ENCODE data around the gene NEUROD2. TPM values are rescaled to one million over a fixed set of nuclear protein-coding genes. Genes with fewer than 3 reads are reported as not detected.

The NEUROD2 gene
- total RNA-seq, 1 donor from 2014 or later = not detected

GRCh38 chr17:39581759-39582085 is 26.0 kb downstream of the NEUROD2 start:
- Mint-ChIP-seq H3K4me3 (ENCODE audit: unreplicated experiment) (no peak overlapping the region), H3K9me3 (ENCODE audit: unreplicated experiment) (peaks cover 3% of the 10 kb centered on the region), H3K36me3 (ENCODE audit: low read depth, unreplicated experiment) (peaks cover 2% of the 10 kb centered on the region), H3K4me1 (ENCODE audit: low read depth, unreplicated experiment) (no peaks in the 10 kb centered on the region), H3K27me3 (ENCODE audit: low read depth, unreplicated experiment) (peaks cover 50% of the 10 kb centered on the region), H3K27ac (ENCODE audit: unreplicated experiment) (no peak overlapping the region)
- H3K36me3 ChIP-seq (ENCODE audit: insufficient read depth, low read length) = no peaks in the 10 kb centered on the region
- H3K9me3 ChIP-seq (ENCODE audit: insufficient read depth, low read depth, low read length) = no peaks in the 10 kb centered on the region
- H3K79me2 ChIP-seq (ENCODE audit: insufficient read depth, low read length) = no peaks in the 10 kb centered on the region
- no peak overlapping the region for H3K27ac ChIP-seq (ENCODE audit: low read depth, low read length)
- peaks cover 20% of the 10 kb centered on the region for H3K27me3 ChIP-seq (ENCODE audit: insufficient read depth, low read length)
- no peak overlapping the region for H2AFZ ChIP-seq (ENCODE audit: low read depth, low read length)
- no peak for FAIRE-seq
- no peaks in the 10 kb centered on the region for H4K20me1 ChIP-seq (ENCODE audit: insufficient read depth, low read length)
- no peak for DNase-seq (ENCODE audit: low read depth)
- no peak overlapping the region for H3K4me2 ChIP-seq (ENCODE audit: low read length)
- H3K4me1 ChIP-seq (ENCODE audit: insufficient read depth, low read length) = no peaks in the 10 kb centered on the region
- no peak overlapping the region for H3K4me3 ChIP-seq (ENCODE audit: insufficient read depth, low read depth, low read length)
- TF ChIP-seq EZH2 (IDR thresholded peaks at IDR 0.05; ENCODE audit: insufficient read depth, low read length) (no peak), CTCF (IDR thresholded peaks at IDR 0.05; ENCODE audit: insufficient read depth, low read depth, low read length) (no peak)
- no peak overlapping the region for H3K9ac ChIP-seq (ENCODE audit: low read length)

GRCh38 chr17:39581071-39581758 is 26.5 kb downstream of the NEUROD2 start:
- Mint-ChIP-seq H3K4me3 (ENCODE audit: unreplicated experiment) (no peak overlapping the region), H3K27ac (ENCODE audit: unreplicated experiment) (no peak overlapping the region), H3K36me3 (ENCODE audit: low read depth, unreplicated experiment) (peaks cover 2% of the 10 kb centered on the region), H3K9me3 (ENCODE audit: unreplicated experiment) (peaks cover 3% of the 10 kb centered on the region), H3K4me1 (ENCODE audit: low read depth, unreplicated experiment) (no peaks in the 10 kb centered on the region), H3K27me3 (ENCODE audit: low read depth, unreplicated experiment) (peaks cover 54% of the 10 kb centered on the region)
- Histone ChIP-seq H3K4me3 (ENCODE audit: insufficient read depth, low read depth, low read length) (no peak overlapping the region), H3K27ac (ENCODE audit: low read depth, low read length) (no peak overlapping the region), H3K9ac (ENCODE audit: low read length) (no peak overlapping the region), H3K9me3 (ENCODE audit: insufficient read depth, low read depth, low read length) (no peaks in the 10 kb centered on the region), H3K36me3 (ENCODE audit: insufficient read depth, low read length) (no peaks in the 10 kb centered on the region), H3K79me2 (ENCODE audit: insufficient read depth, low read length) (no peaks in the 10 kb centered on the region), H3K4me2 (ENCODE audit: low read length) (no peak overlapping the region), H4K20me1 (ENCODE audit: insufficient read depth, low read length) (no peaks in the 10 kb centered on the region), H3K27me3 (ENCODE audit: insufficient read depth, low read length) (peaks cover 20% of the 10 kb centered on the region), H3K4me1 (ENCODE audit: insufficient read depth, low read length) (no peaks in the 10 kb centered on the region), H2AFZ (ENCODE audit: low read depth, low read length) (no peak overlapping the region)
- DNase-seq (ENCODE audit: low read depth) (no peak), FAIRE-seq (no peak)
- TF ChIP-seq CTCF (IDR thresholded peaks at IDR 0.05; ENCODE audit: insufficient read depth, low read depth, low read length) (no peak), EZH2 (IDR thresholded peaks at IDR 0.05; ENCODE audit: insufficient read depth, low read length) (no peak)

- Mint-ChIP-seq H3K4me1 (ENCODE audit: low read depth, unreplicated experiment) (no peaks in the 10 kb centered on the region), H3K9me3 (ENCODE audit: unreplicated experiment) (peaks cover 3% of the 10 kb centered on the region), H3K27ac (ENCODE audit: unreplicated experiment) (no peak overlapping the region), H3K4me3 (ENCODE audit: unreplicated experiment) (no peak overlapping the region), H3K27me3 (ENCODE audit: low read depth, unreplicated experiment) (peaks cover 56% of the 10 kb centered on the region), H3K36me3 (ENCODE audit: low read depth, unreplicated experiment) (peaks cover 2% of the 10 kb centered on the region)
- H3K4me3 ChIP-seq (ENCODE audit: insufficient read depth, low read depth, low read length) = no peak overlapping the region
- H3K27me3 ChIP-seq (ENCODE audit: insufficient read depth, low read length) = peaks cover 20% of the 10 kb centered on the region
- H3K4me2 ChIP-seq (ENCODE audit: low read length) = no peak overlapping the region
- no peak overlapping the region for H3K27ac ChIP-seq (ENCODE audit: low read depth, low read length)
- no peaks in the 10 kb centered on the region for H3K79me2 ChIP-seq (ENCODE audit: insufficient read depth, low read length)
- DNase-seq (ENCODE audit: low read depth) = no peak
- H3K4me1 ChIP-seq (ENCODE audit: insufficient read depth, low read length) = no peaks in the 10 kb centered on the region
- no peaks in the 10 kb centered on the region for H3K36me3 ChIP-seq (ENCODE audit: insufficient read depth, low read length)
- no peak for TF ChIP-seq EZH2 (IDR thresholded peaks at IDR 0.05; ENCODE audit: insufficient read depth, low read length)
- TF ChIP-seq CTCF (IDR thresholded peaks at IDR 0.05; ENCODE audit: insufficient read depth, low read depth, low read length) = no peak
- no peaks in the 10 kb centered on the region for H3K9me3 ChIP-seq (ENCODE audit: insufficient read depth, low read depth, low read length)
- no peak overlapping the region for H2AFZ ChIP-seq (ENCODE audit: low read depth, low read length)
- FAIRE-seq = no peak
- no peak overlapping the region for H3K9ac ChIP-seq (ENCODE audit: low read length)
- no peaks in the 10 kb centered on the region for H4K20me1 ChIP-seq (ENCODE audit: insufficient read depth, low read length)
These were observed 27.6 kb downstream of the NEUROD2 start for GRCh38 chr17:39580082-39580468.

Data from astrocyte (in vitro differentiated cells and primary cell).